HTR-8/SVneo (cell line): Measurements from ENCODE around the gene SMARCB1.

ENCODE experiments used
- DNase-seq: peaks from one replicate; pipeline ENCODE4 v3.0.0; 2011; ENCODE audit warnings: low spot score, mixed read lengths; ENCODE audit not compliant: insufficient read length
- FAIRE-seq: peaks from 2 replicates; lab custom pipeline; 2011; peaks lifted over from hg19 to GRCh38; lab: Jason Lieb, UNC

The SMARCB1 gene

GRCh38 chr22:23800297-23801237, 13.8 kb downstream of the SMARCB1 start:
- no peak for DNase-seq

GRCh38 chr22:23801238-23801821, 14.6 kb downstream of the SMARCB1 start:
- FAIRE-seq (no peak), DNase-seq (no peak)

More at GRCh38 chr22:23800297-23801237, 13.8 kb downstream of the SMARCB1 start:
- FAIRE-seq = no peak

GRCh38 chr22:23801886-23802377, 15.2 kb downstream of the SMARCB1 start:
- DNase-seq (no peak), FAIRE-seq (no peak)

- FAIRE-seq = no peak
- no peak for DNase-seq
These were observed 16.4 kb downstream of the SMARCB1 start for GRCh38 chr22:23803001-23803819.

- DNase-seq = no peak
- no peak for FAIRE-seq
These were observed 18.1 kb downstream of the SMARCB1 start for GRCh38 chr22:23804781-23805291.

GRCh38 chr22:23806837-23807236, 20.1 kb downstream of the SMARCB1 start:
- DNase-seq (no peak), FAIRE-seq (no peak)

GRCh38 chr22:23812378-23812777, 25.6 kb downstream of the SMARCB1 start:
- DNase-seq = no peak
- FAIRE-seq = no peak

GRCh38 chr22:23815541-23816155, 28.9 kb downstream of the SMARCB1 start:
- DNase-seq (no peak), FAIRE-seq (no peak)

- FAIRE-seq (no peak), DNase-seq (no peak)
These were observed 29.6 kb downstream of the SMARCB1 start for GRCh38 chr22:23816156-23816976.

- DNase-seq (no peak), FAIRE-seq (no peak)
These were observed 30.4 kb downstream of the SMARCB1 start for GRCh38 chr22:23817146-23817545.

GRCh38 chr22:23818541-23818940, 31.8 kb downstream of the SMARCB1 start:
- no peak for DNase-seq
- no peak for FAIRE-seq

GRCh38 chr22:23820748-23821211, 34.0 kb downstream of the SMARCB1 start:
- DNase-seq (no peak), FAIRE-seq (no peak)

GRCh38 chr22:23822101-23822671, 35.4 kb downstream of the SMARCB1 start:
- DNase-seq (no peak), FAIRE-seq (no peak)

GRCh38 chr22:23823331-23823791, 36.6 kb downstream of the SMARCB1 start:
- no peak for FAIRE-seq
- DNase-seq = no peak

- FAIRE-seq = no peak
- no peak for DNase-seq
These were observed 37.9 kb downstream of the SMARCB1 start for GRCh38 chr22:23824476-23825245.

- no peak for FAIRE-seq
- no peak for DNase-seq
These were observed 38.6 kb downstream of the SMARCB1 start for GRCh38 chr22:23825246-23825905.
